NCI-H128 (cell line): ENCODE data around the gene HOXA13.

Experiments
- DNase-seq: peaks from one replicate; lab custom pipeline; 2025; ENCODE audit not compliant: unreplicated experiment; lab: John Stamatoyannopoulos, UW

The HOXA13 gene

GRCh38 chr7:27193335-27194001, 6.4 kb downstream of the HOXA13 start:
- DNase-seq, result no peak

GRCh38 chr7:27192546-27193334, 7.2 kb downstream of the HOXA13 start:
- no peak for DNase-seq

- DNase-seq, result no peak
Measured at GRCh38 chr7:27191833-27192545, 7.9 kb downstream of the HOXA13 start.

GRCh38 chr7:27191161-27191731, 8.6 kb downstream of the HOXA13 start:
- no peak for DNase-seq

- DNase-seq, result no peak
Measured at GRCh38 chr7:27189997-27190748, 9.7 kb downstream of the HOXA13 start.

GRCh38 chr7:27189295-27189996, 10.4 kb downstream of the HOXA13 start:
- no peak for DNase-seq

GRCh38 chr7:27188386-27189294, 11.3 kb downstream of the HOXA13 start:
- no peak for DNase-seq

GRCh38 chr7:27187475-27188385, 12.2 kb downstream of the HOXA13 start:
- no peak for DNase-seq

GRCh38 chr7:27186668-27187474, 13.0 kb downstream of the HOXA13 start:
- DNase-seq, result no peak

GRCh38 chr7:27185854-27186667, 13.8 kb downstream of the HOXA13 start:
- DNase-seq, result no peak

GRCh38 chr7:27185013-27185853, 14.7 kb downstream of the HOXA13 start, which contains the start of gene HOXA11:
TSS of gene HOXA11 (minus strand) at chr7:27185232. CDS start at chr7:27185144, 88 bp downstream.
- no peak for DNase-seq

- DNase-seq, result no peak
Measured at GRCh38 chr7:27184337-27185012, 15.4 kb downstream of the HOXA13 start.

GRCh38 chr7:27183682-27184336, 16.1 kb downstream of the HOXA13 start:
- DNase-seq, result no peak
